DMS53 treated with DMSO at 0.1 percent for 48 hours (cell line): ENCODE measurements around the gene TMEM141.
"Not testable (repeated sequence)": the region's sequence is repeated elsewhere in the genome, so short reads cannot be mapped to it uniquely, and the experiment has no call there.

Experiments used
- DNase-seq: peaks from one replicate; lab custom pipeline; 2025; ENCODE audit not compliant: unreplicated experiment; lab: John Stamatoyannopoulos, UW

Gene TMEM141

GRCh38 chr9:136793086-136793946 is 2.2 kb downstream of the TMEM141 start:
- no peak for DNase-seq

GRCh38 chr9:136794281-136794999 is 3.3 kb downstream of the TMEM141 start:
- DNase-seq: no peak

GRCh38 chr9:136795000-136795348 is 3.8 kb downstream of the TMEM141 start:
- DNase-seq: no peak

DNA sequence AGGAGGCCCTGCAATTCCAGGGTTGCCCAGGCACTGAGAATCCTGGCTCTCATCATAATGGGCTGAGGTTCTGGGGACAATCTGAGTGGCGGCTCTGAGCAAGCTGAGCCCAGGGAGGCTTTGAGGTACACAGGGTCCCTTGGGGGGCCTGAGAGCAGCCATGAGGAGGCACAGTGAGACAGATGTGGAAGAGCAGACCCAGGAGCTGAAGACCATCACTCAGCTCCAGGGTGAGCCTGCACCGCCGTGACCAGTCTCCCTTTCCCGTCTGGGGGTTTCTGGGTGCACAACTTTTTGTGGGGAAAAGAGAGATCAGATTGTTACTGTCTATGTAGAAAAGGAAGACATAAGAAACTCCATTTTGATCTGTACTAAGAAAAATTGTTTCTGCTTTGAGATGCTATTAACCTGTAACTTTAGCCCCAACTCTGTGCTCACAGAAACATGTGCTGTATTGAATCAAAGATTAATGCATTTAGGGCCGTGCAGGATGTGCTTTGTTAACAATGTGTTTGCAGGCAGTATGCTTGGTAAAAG is 5.2 kb downstream of the TMEM141 start, which contains the start of gene CCDC183:
CCDC183 (plus strand) TSS at position 101 of the 537 bp plus-strand sequence; CDS start at position 161, 60 bp downstream.
- DNase-seq: no peak

GRCh38 chr9:136796775-136797347 is 5.7 kb downstream of the TMEM141 start:
- DNase-seq: not testable (repeated sequence)

GRCh38 chr9:136798708-136799078 is 7.5 kb downstream of the TMEM141 start:
- DNase-seq: no peak

- peak; percentile 49 for DNase-seq
These were observed 8.1 kb downstream of the TMEM141 start for GRCh38 chr9:136799079-136799853.

GRCh38 chr9:136799854-136800657 is 8.9 kb downstream of the TMEM141 start:
- DNase-seq: peak; percentile 81

- DNase-seq: no peak
These were observed 11.2 kb downstream of the TMEM141 start for GRCh38 chr9:136802321-136802720.

- DNase-seq: not testable (repeated sequence)
These were observed 11.9 kb downstream of the TMEM141 start for GRCh38 chr9:136803009-136803550.

DNA sequence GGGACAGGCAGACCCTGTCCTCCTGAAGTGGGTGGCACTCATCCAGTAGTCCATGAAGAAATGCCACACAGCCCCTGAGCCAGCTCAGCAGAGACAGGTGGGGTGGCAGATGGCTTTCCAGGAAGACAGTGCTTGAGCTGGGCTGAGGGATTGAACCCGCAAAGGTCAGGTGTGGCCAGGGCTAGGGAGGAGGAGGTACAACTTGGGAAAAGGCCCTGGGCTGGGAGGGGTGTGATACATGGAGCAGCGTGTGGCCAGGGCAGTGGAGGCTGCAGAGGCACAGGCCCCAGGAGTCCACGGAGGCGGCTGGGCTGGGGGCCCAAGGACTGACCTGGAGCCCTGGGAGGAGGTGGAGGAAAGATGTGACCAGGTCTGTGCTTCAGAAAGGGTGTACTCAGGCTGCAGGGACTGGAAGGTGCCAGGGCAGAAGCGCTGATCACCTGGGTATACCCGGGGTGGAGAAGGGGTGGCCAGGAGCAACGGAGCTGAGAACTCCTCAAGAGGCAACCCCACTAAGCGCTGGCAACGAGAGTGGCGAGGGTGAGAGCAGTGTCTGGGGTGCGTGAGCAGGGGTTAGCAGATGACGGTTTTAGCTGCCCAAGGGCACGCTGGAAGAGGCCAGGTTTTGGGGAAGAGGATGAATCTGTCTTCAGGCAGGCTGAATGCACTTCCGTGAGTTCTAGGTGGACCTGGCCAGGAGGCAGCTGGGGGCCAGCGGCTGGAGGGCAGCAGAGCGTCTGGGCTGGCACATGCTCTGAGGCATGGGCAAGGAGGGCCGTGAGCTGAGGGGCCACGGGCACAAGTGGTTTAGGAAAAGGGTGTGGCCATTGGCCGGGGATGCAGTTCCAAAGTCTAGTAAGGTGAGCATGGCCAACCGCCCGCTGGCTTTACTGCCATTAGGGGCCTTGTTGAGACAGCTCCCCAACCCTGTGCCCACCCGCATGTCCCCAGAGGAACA is 12.7 kb downstream of the TMEM141 start:
- no peak for DNase-seq

GRCh38 chr9:136804509-136805206 is 13.5 kb downstream of the TMEM141 start:
- DNase-seq: no peak

GRCh38 chr9:136805207-136805740 is 14.1 kb downstream of the TMEM141 start:
- DNase-seq: no peak

DNA sequence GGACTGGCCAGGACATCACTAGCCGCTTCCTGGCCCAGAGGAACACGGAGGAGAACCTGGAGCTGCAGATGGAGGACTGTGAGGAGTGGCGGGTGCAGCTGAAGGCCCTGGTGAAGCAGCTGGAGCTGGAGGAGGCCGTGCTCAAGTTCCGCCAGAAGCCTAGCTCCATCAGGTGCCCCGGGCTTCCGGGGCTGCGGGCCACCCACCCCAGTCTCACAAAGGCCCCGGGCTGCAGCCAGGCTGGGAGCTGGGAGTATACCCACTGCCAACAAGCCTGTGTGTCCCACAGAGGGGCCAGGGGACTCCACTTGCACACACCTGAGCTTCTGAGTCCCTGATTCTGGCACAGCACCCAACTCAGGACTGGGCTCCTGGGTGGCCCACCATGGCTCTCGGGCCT is 14.9 kb downstream of the TMEM141 start:
- no peak for DNase-seq

DNA sequence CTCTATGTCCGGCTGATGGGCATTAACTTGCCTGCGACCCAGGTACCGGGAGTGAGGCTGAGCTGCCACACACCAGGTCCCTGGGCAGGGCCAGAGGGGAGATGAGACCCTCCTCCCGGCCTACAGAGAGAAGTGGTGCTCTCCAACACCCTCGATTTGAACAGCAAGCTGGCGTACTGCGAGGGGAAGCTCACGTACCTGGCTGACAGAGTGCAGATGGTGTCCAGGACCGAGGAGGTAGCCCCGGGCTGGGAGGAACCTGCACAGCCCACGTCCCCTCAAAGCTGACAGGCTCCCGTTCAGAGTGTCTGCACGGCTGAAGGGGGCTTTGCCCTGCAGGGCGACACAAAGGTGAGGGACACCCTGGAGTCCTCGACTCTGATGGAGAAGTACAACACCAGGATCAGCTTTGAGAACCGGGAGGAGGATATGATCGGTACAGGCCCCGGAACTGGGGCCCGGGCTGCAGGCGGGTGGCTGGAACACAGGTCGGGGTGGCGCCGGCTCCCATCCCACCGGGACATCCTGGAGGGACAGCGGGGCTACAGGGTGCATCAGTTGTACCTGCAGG is 15.6 kb downstream of the TMEM141 start:
- no peak for DNase-seq

GRCh38 chr9:136807281-136808074 is 16.3 kb downstream of the TMEM141 start, which contains the start of gene RABL6:
RABL6 (plus strand) TSS chr9:136807948; CDS start chr9:136808197, 249 bp downstream.
- DNase-seq: peak; percentile 35
